Pancreas (tissue), 10 donors: ENCODE results near the gene GID8. TPM values are rescaled to one million over a fixed set of nuclear protein-coding genes. Genes with fewer than 3 reads are reported as not detected.

Experiments used
- ATAC-seq, 4 donors: fragments of 200-7000 bp; cut with Tn5 transposase; one replicate each; pipeline versions ENCODE4 v1.8.0 to v1.9.1; 2020; ENCODE audit warnings: mild to moderate bottlenecking in 4 of 4, moderate library complexity in 4 of 4
- DNase-seq, 6 donors: peaks; one replicate each; pipeline ENCODE4 v3.0.0-alpha.2; 2020
- FAIRE-seq: peaks from 2 replicates; lab custom pipeline; 2012; peaks lifted over from hg19 to GRCh38; lab: Jason Lieb, UNC
- H3K27ac ChIP-seq, 4 donors: fragments of 200-600 bp; sonication (generic); 1 replicate in 3 of 4; 2 replicates in 1 of 4; pipeline versions ENCODE4 v1.5.0 to v1.8.0; 2020
- H3K27me3 ChIP-seq, 4 donors: fragments of 200-600 bp; one replicate each; pipeline ENCODE4 v1.8.0; 2021
- H3K36me3 ChIP-seq, 3 donors: fragments of 200-600 bp; sonication (generic) in 1 of 3; one replicate each; pipeline versions ENCODE4 v1.5.0 to v1.8.0; 2020 to 2021
- H3K4me1 ChIP-seq, 3 donors: fragments of 200-600 bp; one replicate each; pipeline ENCODE4 v1.8.0; 2021
- H3K4me3 ChIP-seq, 4 donors: fragments of 200-600 bp; sonication (generic) in 2 of 4; one replicate each; pipeline versions ENCODE4 v1.5.0 to v1.8.0; 2020 to 2021
- H3K9me3 ChIP-seq, 4 donors: fragments of 200-600 bp; one replicate each; pipeline ENCODE4 v1.8.0; 2021
- CTCF ChIP-seq, 4 donors: fragments of 200-600 bp; sonication (generic) in 3 of 4; IDR thresholded peaks; one replicate each; pipeline versions ENCODE4 v1.5.0 to v1.8.0; 2021; ENCODE audit warnings: antibody characterized with exemption in 4 of 4
- WGBS, 2 donors: extraction: QIAGEN DNeasy Blood & Tissue Kit; methylation state at CpG; one replicate each; pipeline ENCODE4 v1.1.7; 2013; 5-methylcytosine and 5-hydroxymethylcytosine counted together
- intact Hi-C, 3 donors: fragments of 100-400 bp; cut with DNase I; formaldehyde crosslinking; loops; one replicate each; pipeline versions ENCODE4 v1.11.1 to v1.14.2; 2022
- polyA plus RNA-seq, 2 donors: library from polyadenylated mRNA; stranded (reverse); fragments of 200-250 nt; gene quantifications; one replicate each; pipeline ENCODE4 v1.2.3, GENCODE V29; 2013
- total RNA-seq, 6 donors: library from RNA; stranded (reverse); fragmentation: NEBNext Ultra II Directional in 4 of 6; extraction: Animal tissue kit (Norgen Biotek cat#: 25700) in 4 of 6; gene quantifications; one replicate each; pipeline versions ENCODE4 v1.2.1 to v1.2.4, GENCODE V29; 2021 to 2023
- donor health status: healthy with polysubstance abuse.
- donor health status: DM: no; HTN: no; CAD: no; lungs with moderate emphysema.
- donor health status: DM: no; HTN: no; CAD: no.
- donor health status: control.
- donor health status: control.
- donor health status: Bipolar disorder and iron deficiency.
- donor health status: DM: yes; HTN: yes; CAD: no.
- donor health status: DM: no; HTN: no; CAD: no.
- donor health status: DM: no; HTN: no; CAD: no.
- donor health status: DM: yes; HTN: yes; CAD: no.

The GID8 gene
- total and polyA plus RNA-seq, 8 donors: 6.0 to 22.4 (median 15.5) TPM

- H3K27me3 ChIP-seq: no peaks in the 10 kb centered on the region
- ATAC-seq: peak; percentile 39 to 81 (median 60)
- WGBS, 2 donors: 37 to 40% methylated on average over 10 of the region's 10 CpGs
- no peak for FAIRE-seq
- DNase-seq: peak in 3 of 6 donors; percentile 25 to 34 (median 31)
- intact Hi-C loops: no loop called here
- no peaks in the 10 kb centered on the region for H3K9me3 ChIP-seq
- peaks cover 8 to 43% (median 15%) of the 10 kb centered on the region in 3 donors for H3K36me3 ChIP-seq
- H3K4me1 ChIP-seq: peaks cover 0 to 6% (median 0%) of the 10 kb centered on the region in 3 donors
- H3K4me3 ChIP-seq: no peak overlapping the region
- TF ChIP-seq CTCF (IDR thresholded peaks at IDR 0.05): no peak
- H3K27ac ChIP-seq: no peak overlapping the region
Observed at GRCh38 chr20:62946918-62947317, 9.0 kb downstream of the GID8 start.

GRCh38 chr20:62947532-62948300, 9.8 kb downstream of the GID8 start:
- H3K27me3 ChIP-seq: no peaks in the 10 kb centered on the region
- H3K4me1 ChIP-seq: peaks cover 0 to 6% (median 0%) of the 10 kb centered on the region in 3 donors
- H3K4me3 ChIP-seq: no peak overlapping the region
- H3K9me3 ChIP-seq: no peaks in the 10 kb centered on the region
- no peak overlapping the region for H3K27ac ChIP-seq
- FAIRE-seq (no peak), DNase-seq (peak in 1 of 6 donors; percentile 21), ATAC-seq (no peak)
- 93 to 95% methylated on average over 17 of the region's 17 CpGs for WGBS, 2 donors
- TF ChIP-seq CTCF (IDR thresholded peaks at IDR 0.05): no peak
- peaks cover 8 to 43% (median 15%) of the 10 kb centered on the region in 3 donors for H3K36me3 ChIP-seq
- intact Hi-C loops: no loop called here

GRCh38 chr20:62949153-62949821, 11.3 kb downstream of the GID8 start:
- FAIRE-seq (no peak), DNase-seq (no peak), ATAC-seq (no peak)
- Histone ChIP-seq H3K27me3 (no peaks in the 10 kb centered on the region), H3K4me1 (peaks cover 0 to 6% (median 0%) of the 10 kb centered on the region in 3 donors), H3K9me3 (no peaks in the 10 kb centered on the region), H3K4me3 (no peak overlapping the region), H3K27ac (no peak overlapping the region), H3K36me3 (peaks cover 3 to 27% (median 15%) of the 10 kb centered on the region in 3 donors)
- intact Hi-C loops: no loop called here
- WGBS, 2 donors: 95 to 99% methylated on average over 6 of the region's 6 CpGs
- no peak for TF ChIP-seq CTCF (IDR thresholded peaks at IDR 0.05)

- H3K36me3 ChIP-seq: peaks cover 3 to 20% (median 11%) of the 10 kb centered on the region in 3 donors
- TF ChIP-seq CTCF (IDR thresholded peaks at IDR 0.05): no peak
- intact Hi-C loops: no loop called here
- no peak overlapping the region for H3K4me3 ChIP-seq
- H3K4me1 ChIP-seq: peaks cover 0 to 6% (median 0%) of the 10 kb centered on the region in 3 donors
- 91% methylated on average over 12 of the region's 12 CpGs for WGBS, 2 donors
- H3K27ac ChIP-seq: no peak overlapping the region
- ATAC-seq (no peak), DNase-seq (no peak), FAIRE-seq (no peak)
- no peaks in the 10 kb centered on the region for H3K27me3 ChIP-seq
- H3K9me3 ChIP-seq: no peaks in the 10 kb centered on the region
Observed at GRCh38 chr20:62949962-62950361, 12.0 kb downstream of the GID8 start.
